ENCODE results near the gene FASN.

- no peak for TF ChIP-seq POLR2A (IDR thresholded peaks at IDR 0.05; ENCODE audit: low read length)
- no peak for TF ChIP-seq MAX (IDR thresholded peaks at IDR 0.05)
- no peak for TF ChIP-seq POLR2AphosphoS2 (conservative IDR thresholded peaks at IDR 0.05; ENCODE audit: low read length)
- no peak for TF ChIP-seq CEBPB (IDR thresholded peaks at IDR 0.05)
- TF ChIP-seq, protein P1, sequence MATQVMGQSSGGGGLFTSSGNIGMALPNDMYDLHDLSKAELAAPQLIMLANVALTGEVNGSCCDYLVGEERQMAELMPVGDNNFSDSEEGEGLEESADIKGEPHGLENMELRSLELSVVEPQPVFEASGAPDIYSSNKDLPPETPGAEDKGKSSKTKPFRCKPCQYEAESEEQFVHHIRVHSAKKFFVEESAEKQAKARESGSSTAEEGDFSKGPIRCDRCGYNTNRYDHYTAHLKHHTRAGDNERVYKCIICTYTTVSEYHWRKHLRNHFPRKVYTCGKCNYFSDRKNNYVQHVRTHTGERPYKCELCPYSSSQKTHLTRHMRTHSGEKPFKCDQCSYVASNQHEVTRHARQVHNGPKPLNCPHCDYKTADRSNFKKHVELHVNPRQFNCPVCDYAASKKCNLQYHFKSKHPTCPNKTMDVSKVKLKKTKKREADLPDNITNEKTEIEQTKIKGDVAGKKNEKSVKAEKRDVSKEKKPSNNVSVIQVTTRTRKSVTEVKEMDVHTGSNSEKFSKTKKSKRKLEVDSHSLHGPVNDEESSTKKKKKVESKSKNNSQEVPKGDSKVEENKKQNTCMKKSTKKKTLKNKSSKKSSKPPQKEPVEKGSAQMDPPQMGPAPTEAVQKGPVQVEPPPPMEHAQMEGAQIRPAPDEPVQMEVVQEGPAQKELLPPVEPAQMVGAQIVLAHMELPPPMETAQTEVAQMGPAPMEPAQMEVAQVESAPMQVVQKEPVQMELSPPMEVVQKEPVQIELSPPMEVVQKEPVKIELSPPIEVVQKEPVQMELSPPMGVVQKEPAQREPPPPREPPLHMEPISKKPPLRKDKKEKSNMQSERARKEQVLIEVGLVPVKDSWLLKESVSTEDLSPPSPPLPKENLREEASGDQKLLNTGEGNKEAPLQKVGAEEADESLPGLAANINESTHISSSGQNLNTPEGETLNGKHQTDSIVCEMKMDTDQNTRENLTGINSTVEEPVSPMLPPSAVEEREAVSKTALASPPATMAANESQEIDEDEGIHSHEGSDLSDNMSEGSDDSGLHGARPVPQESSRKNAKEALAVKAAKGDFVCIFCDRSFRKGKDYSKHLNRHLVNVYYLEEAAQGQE (IDR thresholded peaks at IDR 0.05), result no peak
- TF ChIP-seq CTCF (IDR thresholded peaks at IDR 0.05), result no peak
These were observed 54.5 kb downstream of the FASN start for GRCh38 chr17:82043507-82043906.

Data from A549 (cell line).